Activated naive CD4-positive, alpha-beta T cell treated with anti-CD3 and anti-CD28 coated beads, Interleukin-2, amount 50 U/mL, for 72 hours (primary cell): ENCODE data around the gene RTL1. TPM values are rescaled to one million over a fixed set of nuclear protein-coding genes. Genes with fewer than 3 reads are reported as not detected.
A peak's percentile ranks its signal among the peaks of the same experiment; 100 is the strongest.

Source experiments
- ATAC-seq, 2 donors: fragments of 150-1000 bp; cut with Tn5 transposase; 2 replicates each; pipeline ENCODE4 v1.10.0; 2021; ENCODE audit warnings: mild to moderate bottlenecking in 2 of 2, moderate library complexity in 2 of 2
- DNase-seq, 2 donors: peaks; one replicate each; pipeline ENCODE4 v3.0.0; 2021 to 2022; ENCODE audit warnings: low spot score in 2 of 2
- H3K27ac Mint-ChIP-seq, 2 donors: one replicate each; pipeline ENCODE4 v1.8.0; 2022; ENCODE audit warnings: mild to moderate bottlenecking in 2 of 2, mixed read lengths in 2 of 2
- H3K36me3 Mint-ChIP-seq, 2 donors: one replicate each; pipeline ENCODE4 v1.8.0; 2022; ENCODE audit warnings: mixed read lengths in 2 of 2
- H3K9me3 Mint-ChIP-seq, 2 donors: one replicate each; pipeline ENCODE4 v1.8.0; 2022; ENCODE audit warnings: mixed read lengths in 2 of 2
- total RNA-seq, 2 donors: library from RNA; stranded (reverse); gene quantifications; one replicate each; pipeline ENCODE4 v1.2.3, GENCODE V29; 2022

RTL1 gene
- total RNA-seq, 2 donors from 2014 or later = not detected

- H3K9me3 Mint-ChIP-seq = no peaks in the 10 kb centered on the region
Observed at GRCh38 chr14:100849115-100849781, 54.3 kb downstream of the RTL1 start.

GRCh38 chr14:100846309-100846859, 57.1 kb downstream of the RTL1 start:
- DNase-seq (no peak), ATAC-seq (no peak)
- no peak overlapping the region for H3K27ac Mint-ChIP-seq
- H3K36me3 Mint-ChIP-seq = no peaks in the 10 kb centered on the region
- H3K9me3 Mint-ChIP-seq = no peaks in the 10 kb centered on the region

More at GRCh38 chr14:100849115-100849781, 54.3 kb downstream of the RTL1 start:
- DNase-seq = no peak
- Mint-ChIP-seq H3K27ac (no peak overlapping the region), H3K36me3 (no peaks in the 10 kb centered on the region)
- peak; percentile 52 to 70 for ATAC-seq

GRCh38 chr14:100845341-100845740, 58.2 kb downstream of the RTL1 start:
- peak overlapping the region in 1 of 2 donors; percentile 18 for H3K27ac Mint-ChIP-seq
- no peak for DNase-seq
- no peak for ATAC-seq
- H3K9me3 Mint-ChIP-seq = no peaks in the 10 kb centered on the region
- no peaks in the 10 kb centered on the region for H3K36me3 Mint-ChIP-seq

GRCh38 chr14:100844846-100845245, 58.7 kb downstream of the RTL1 start:
- DNase-seq (no peak), ATAC-seq (no peak)
- Mint-ChIP-seq H3K36me3 (no peaks in the 10 kb centered on the region), H3K27ac (no peak overlapping the region), H3K9me3 (no peaks in the 10 kb centered on the region)

- H3K27ac Mint-ChIP-seq = peak overlapping the region in 1 of 2 donors; percentile 46
- ATAC-seq = no peak
- DNase-seq = no peak
Observed at GRCh38 chr14:100844421-100844820, 59.1 kb downstream of the RTL1 start.

GRCh38 chr14:100844082-100844408, 59.5 kb downstream of the RTL1 start:
- peak overlapping the region in 1 of 2 donors; percentile 46 for H3K27ac Mint-ChIP-seq
- H3K9me3 Mint-ChIP-seq = no peaks in the 10 kb centered on the region
- no peaks in the 10 kb centered on the region for H3K36me3 Mint-ChIP-seq
- no peak for DNase-seq
- peak in 1 of 2 donors; percentile 64 for ATAC-seq

More at GRCh38 chr14:100844421-100844820, 59.1 kb downstream of the RTL1 start:
- H3K36me3 Mint-ChIP-seq = no peaks in the 10 kb centered on the region
- H3K9me3 Mint-ChIP-seq = no peaks in the 10 kb centered on the region

- Mint-ChIP-seq H3K9me3 (no peaks in the 10 kb centered on the region), H3K36me3 (no peaks in the 10 kb centered on the region), H3K27ac (no peak overlapping the region)
- no peak for ATAC-seq
- no peak for DNase-seq
Observed at GRCh38 chr14:100842799-100843198, 60.7 kb downstream of the RTL1 start.

- no peak overlapping the region for H3K27ac Mint-ChIP-seq
- ATAC-seq = no peak
- DNase-seq = no peak
- H3K9me3 Mint-ChIP-seq = no peaks in the 10 kb centered on the region
- H3K36me3 Mint-ChIP-seq = no peaks in the 10 kb centered on the region
Observed at GRCh38 chr14:100841761-100842403, 61.6 kb downstream of the RTL1 start.

GRCh38 chr14:100841066-100841760, 62.3 kb downstream of the RTL1 start:
- DNase-seq (no peak), ATAC-seq (no peak)
- H3K9me3 Mint-ChIP-seq = no peaks in the 10 kb centered on the region
- no peaks in the 10 kb centered on the region for H3K36me3 Mint-ChIP-seq
- no peak overlapping the region for H3K27ac Mint-ChIP-seq

GRCh38 chr14:100840286-100841065, 63.0 kb downstream of the RTL1 start:
- no peak for DNase-seq
- no peak for ATAC-seq
- Mint-ChIP-seq H3K9me3 (no peaks in the 10 kb centered on the region), H3K27ac (no peak overlapping the region), H3K36me3 (no peaks in the 10 kb centered on the region)

- DNase-seq = no peak
- Mint-ChIP-seq H3K27ac (no peak overlapping the region), H3K36me3 (no peaks in the 10 kb centered on the region), H3K9me3 (no peaks in the 10 kb centered on the region)
- ATAC-seq = no peak
Observed at GRCh38 chr14:100839681-100840111, 63.8 kb downstream of the RTL1 start.

- no peaks in the 10 kb centered on the region for H3K36me3 Mint-ChIP-seq
- ATAC-seq (no peak), DNase-seq (no peak)
- H3K27ac Mint-ChIP-seq = no peak overlapping the region
- H3K9me3 Mint-ChIP-seq = no peaks in the 10 kb centered on the region
Observed at GRCh38 chr14:100839315-100839585, 64.3 kb downstream of the RTL1 start.

GRCh38 chr14:100838493-100839314, 64.8 kb downstream of the RTL1 start:
- Mint-ChIP-seq H3K27ac (no peak overlapping the region), H3K36me3 (no peaks in the 10 kb centered on the region), H3K9me3 (no peaks in the 10 kb centered on the region)
- DNase-seq (no peak), ATAC-seq (no peak)

- DNase-seq = no peak
- Mint-ChIP-seq H3K9me3 (no peaks in the 10 kb centered on the region), H3K36me3 (no peaks in the 10 kb centered on the region), H3K27ac (no peak overlapping the region)
- ATAC-seq = no peak
Observed at GRCh38 chr14:100837805-100838350, 65.6 kb downstream of the RTL1 start.

GRCh38 chr14:100836941-100837804, 66.3 kb downstream of the RTL1 start:
- ATAC-seq = no peak
- Mint-ChIP-seq H3K36me3 (no peaks in the 10 kb centered on the region), H3K27ac (no peak overlapping the region), H3K9me3 (no peaks in the 10 kb centered on the region)
- no peak for DNase-seq
